Gastrocnemius medialis (tissue), 4 donors: ENCODE results near the gene BPIFB6.

Source experiments
- CTCF ChIP-seq, 5 experiments: fragments of 450-650 bp in 3 of 5; fragments of 200-600 bp in 2 of 5; sonication (generic) in 2 of 5; IDR thresholded peaks in 4 of 5; conservative IDR thresholded peaks in 1 of 5; 1 replicate in 4 of 5; 2 replicates in 1 of 5; pipeline ENCODE4 v1.5.1; 2016 to 2019; ENCODE audit warnings: antibody characterized with exemption in 5 of 5, mild to moderate bottlenecking in 3 of 5, moderate library complexity in 3 of 5
- POLR2A ChIP-seq, 2 donors: fragments of 450-650 bp; IDR thresholded peaks; one replicate each; pipeline ENCODE4 v1.6.1; 2017; ENCODE audit warnings: antibody characterized with exemption in 2 of 2, mild to moderate bottlenecking in 2 of 2, moderate library complexity in 2 of 2

- TF ChIP-seq POLR2A (IDR thresholded peaks at IDR 0.05) (no peak), CTCF (IDR thresholded peaks at IDR 0.05 in 4 of 5, conservative IDR thresholded peaks at IDR 0.05 in 1 of 5) (no peak)
Measured at GRCh38 chr20:32985596-32985995, 45.9 kb upstream of the BPIFB6 start.
